Measurements from ENCODE around the gene NXF3. TPM values are rescaled to one million over a fixed set of nuclear protein-coding genes. Genes with fewer than 3 reads are reported as not detected.
A peak's percentile ranks its signal among the peaks of the same experiment; 100 is the strongest.
"Not testable (repeated sequence)": the region's sequence is repeated elsewhere in the genome, so short reads cannot be mapped to it uniquely, and the experiment has no call there.

Gene NXF3, protein sequence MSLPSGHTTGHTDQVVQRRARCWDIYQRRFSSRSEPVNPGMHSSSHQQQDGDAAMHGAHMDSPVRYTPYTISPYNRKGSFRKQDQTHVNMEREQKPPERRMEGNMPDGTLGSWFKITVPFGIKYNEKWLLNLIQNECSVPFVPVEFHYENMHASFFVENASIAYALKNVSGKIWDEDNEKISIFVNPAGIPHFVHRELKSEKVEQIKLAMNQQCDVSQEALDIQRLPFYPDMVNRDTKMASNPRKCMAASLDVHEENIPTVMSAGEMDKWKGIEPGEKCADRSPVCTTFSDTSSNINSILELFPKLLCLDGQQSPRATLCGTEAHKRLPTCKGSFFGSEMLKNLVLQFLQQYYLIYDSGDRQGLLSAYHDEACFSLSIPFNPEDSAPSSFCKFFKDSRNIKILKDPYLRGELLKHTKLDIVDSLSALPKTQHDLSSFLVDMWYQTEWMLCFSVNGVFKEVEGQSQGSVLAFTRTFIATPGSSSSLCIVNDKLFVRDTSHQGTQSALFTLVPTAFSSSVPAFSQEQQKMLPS
- 3.2 TPM for polyA plus RNA-seq (2012; ENCODE audit: insufficient read depth, insufficient read length)

DNA sequence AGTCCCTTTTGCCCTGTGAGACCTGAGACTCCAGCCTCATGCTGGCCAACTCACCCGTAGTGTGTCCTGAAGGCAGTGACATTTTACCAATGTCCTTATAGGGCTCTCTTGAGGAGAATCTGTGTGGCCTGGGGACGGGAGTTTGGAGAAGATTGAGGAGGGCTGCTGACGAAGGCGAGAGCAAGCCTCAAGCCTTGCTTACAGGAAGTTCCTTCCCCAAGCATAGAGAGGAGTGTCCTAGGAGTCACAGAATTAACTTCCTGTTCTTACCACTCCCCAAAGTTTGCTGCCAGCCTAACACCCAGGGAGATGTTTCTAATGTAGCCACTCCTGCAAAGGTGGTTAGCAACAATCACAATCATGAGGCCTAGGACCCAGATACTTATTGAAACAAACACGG is at the start of gene NXF3:
TSS of gene NXF3 (minus strand) at position 202 of the 400 bp plus-strand sequence. CDS start at position 82, 120 bp downstream.
- no peak for DNase-seq (ENCODE audit: low read depth, low spot score)
- no peak within 1 kb of the TSS for H3K4me3 ChIP-seq (ENCODE audit: low read length)

DNA sequence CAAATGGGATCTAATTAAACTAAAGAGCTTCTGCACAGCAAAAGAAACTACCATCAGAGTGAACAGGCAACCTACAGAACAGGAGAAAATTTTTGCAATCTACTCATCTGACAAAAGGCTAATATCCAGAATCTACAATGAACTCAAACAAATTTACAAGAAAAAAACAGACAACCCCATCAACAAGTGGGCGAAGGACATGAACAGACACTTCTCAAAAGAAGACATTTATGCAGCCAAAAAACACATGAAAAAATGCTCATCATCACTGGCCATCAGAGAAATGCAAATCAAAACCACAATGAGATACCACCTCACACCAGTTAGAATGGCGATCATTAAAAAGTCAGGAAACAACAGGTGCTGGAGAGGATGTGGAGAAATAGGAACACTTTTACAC is 43.6 kb upstream of the NXF3 start:
- H3K4me3 ChIP-seq (ENCODE audit: low read length); DNase-seq (ENCODE audit: low read depth, low spot score): not testable (repeated sequence)

DNA sequence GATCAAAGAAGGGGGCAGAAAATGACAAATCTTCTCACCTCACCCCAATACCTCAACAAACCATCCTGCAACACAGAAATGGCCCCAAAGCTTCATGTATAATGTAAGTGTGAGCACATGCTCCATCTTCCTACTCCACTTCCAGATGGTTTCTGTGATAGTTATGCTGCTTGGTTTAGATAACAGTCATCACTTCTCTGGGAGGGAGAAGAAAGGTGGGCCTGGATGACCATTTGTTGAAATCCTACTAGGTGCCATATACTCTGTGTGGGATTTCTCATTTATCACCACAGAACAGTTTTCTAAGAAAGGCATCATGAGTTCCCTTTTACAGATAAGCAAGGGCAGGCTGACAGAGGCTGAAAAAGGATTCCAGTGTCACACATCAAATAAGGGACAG is 31.3 kb upstream of the NXF3 start:
- H3K4me3 ChIP-seq (ENCODE audit: low read length): no peak overlapping the region
- no peak for DNase-seq (ENCODE audit: low read depth, low spot score)

DNA sequence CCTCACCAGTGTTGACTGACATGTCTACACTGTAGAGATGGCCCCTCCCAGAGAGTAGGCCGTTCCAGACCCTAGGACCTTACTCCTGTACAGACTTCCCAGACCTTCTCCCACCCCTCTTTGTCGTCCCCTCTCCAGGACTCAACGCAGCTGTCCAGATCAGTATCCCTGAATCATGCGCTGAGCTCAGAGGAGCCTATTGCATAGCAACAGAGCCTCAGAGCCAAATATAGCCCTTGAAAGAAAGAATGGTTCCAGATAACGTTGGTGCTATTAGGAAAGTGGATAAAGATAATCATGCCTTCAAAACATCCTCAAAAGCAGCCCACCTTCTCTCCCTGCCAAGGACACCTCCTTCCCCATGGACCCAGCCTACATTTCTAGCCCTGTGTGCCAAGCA is 27.8 kb upstream of the NXF3 start:
- DNase-seq (ENCODE audit: low read depth, low spot score): no peak
- H3K4me3 ChIP-seq (ENCODE audit: low read length): no peak overlapping the region

DNA sequence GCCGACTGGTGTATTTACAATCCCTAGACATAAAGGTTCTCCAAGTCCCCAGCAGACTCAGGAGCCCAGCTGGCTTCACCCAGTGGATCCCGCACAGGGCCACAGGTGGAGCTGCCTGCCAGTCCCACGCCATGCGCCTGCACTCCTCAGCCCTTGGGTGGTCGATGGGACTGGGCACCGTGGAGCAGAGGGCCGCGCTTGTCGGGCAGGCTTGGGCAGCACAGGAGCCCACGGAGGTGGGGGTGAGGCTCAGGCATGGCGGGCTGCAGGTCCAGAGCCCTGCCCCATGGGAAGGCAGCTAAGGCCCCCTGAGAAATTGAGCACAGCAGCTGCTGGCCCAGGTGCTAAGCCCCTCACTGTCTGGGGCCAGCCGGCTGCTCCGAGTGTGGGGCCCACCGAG is 24.0 kb upstream of the NXF3 start:
- not testable (repeated sequence) for DNase-seq (ENCODE audit: low read depth, low spot score); H3K4me3 ChIP-seq (ENCODE audit: low read length)

DNA sequence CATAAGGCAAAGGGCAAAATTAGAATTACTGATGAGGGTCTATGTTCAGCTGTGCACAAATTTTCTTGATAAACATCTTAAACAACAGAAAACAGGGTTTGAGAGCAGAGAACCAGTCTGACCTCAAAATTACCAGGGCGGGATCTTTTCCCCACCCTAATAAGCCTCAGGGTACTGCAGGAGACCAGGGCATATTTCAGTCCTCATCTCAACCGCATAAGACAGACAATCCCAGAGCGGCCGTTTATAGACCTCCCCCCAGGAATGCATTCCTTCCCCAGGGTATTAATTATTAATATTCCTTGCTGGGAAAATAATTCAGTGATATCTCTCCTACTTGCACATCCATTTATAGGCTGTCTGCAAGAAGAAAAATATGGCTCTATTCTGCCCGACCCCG is 16.6 kb upstream of the NXF3 start:
- H3K4me3 ChIP-seq (ENCODE audit: low read length): not testable (repeated sequence)

DNA sequence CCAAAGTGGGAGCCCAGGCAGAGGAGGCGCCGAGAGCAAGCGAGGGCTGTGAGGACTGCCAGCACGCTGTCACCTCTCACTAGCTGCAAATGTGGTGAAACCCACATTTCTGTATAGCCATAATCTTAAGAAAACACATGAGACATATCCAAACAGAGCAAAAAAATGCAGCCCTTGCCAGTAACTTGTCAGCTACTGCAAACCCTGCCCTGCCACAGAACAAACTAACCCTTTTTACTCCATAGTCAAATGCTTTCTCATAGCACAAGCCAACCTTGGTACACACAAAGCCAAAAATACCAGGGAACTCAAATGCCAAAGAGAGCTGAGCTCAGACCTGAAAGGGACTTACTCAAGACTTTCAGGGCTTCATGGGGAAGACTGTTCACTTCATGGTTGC is 14.9 kb upstream of the NXF3 start:
- H3K4me3 ChIP-seq (ENCODE audit: low read length): no peak overlapping the region
- no peak for DNase-seq (ENCODE audit: low read depth, low spot score)

More for the DNA sequence above, 16.6 kb upstream of the NXF3 start:
- DNase-seq (ENCODE audit: low read depth, low spot score): not testable (repeated sequence)

DNA sequence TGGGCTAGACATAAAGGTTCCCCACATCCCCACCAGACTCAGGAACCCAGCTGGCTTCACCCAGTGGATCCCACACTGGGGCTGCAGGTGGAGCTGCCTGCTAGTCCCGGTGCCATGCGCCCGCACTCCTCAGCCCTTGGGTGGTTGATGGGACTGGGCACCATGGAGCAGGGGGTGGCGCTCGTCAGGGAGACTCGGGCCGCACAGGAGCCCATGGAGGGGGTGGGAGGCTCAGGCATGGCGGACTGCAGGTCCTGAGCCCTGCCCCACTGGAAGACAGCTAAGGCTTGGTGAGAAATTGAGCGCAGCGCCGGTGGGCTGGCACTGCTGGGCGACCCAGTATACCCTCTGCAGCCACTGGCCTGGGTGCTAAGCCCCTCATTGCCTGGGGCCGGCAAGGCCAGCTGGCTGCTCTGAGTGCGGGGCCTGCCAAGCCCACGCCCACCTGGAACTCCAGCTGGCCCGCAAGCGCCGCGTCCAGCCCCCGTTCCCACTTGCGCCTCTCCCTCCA is 14.3 kb upstream of the NXF3 start:
- not testable (repeated sequence) for DNase-seq (ENCODE audit: low read depth, low spot score); H3K4me3 ChIP-seq (ENCODE audit: low read length)

DNA sequence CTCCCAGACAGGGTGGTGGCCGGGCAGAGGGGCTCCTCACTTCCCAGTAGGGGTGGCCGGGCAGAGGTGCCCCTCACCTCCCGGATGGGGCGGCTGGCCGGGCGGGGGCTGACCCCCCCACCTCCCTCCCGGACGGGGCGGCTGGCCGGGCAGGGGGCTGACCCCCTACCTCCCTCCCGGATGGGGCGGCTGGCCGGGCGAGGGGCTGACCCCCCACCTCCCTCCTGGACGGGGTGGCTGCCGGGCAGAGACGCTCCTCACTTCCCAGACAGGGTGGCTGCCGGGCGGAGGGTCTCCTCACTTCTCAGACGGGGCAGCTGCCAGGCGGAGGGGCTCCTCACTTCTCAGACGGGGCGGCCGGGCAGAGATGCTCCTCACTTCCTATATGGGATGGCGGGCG is 11.4 kb upstream of the NXF3 start:
- DNase-seq (ENCODE audit: low read depth, low spot score); H3K4me3 ChIP-seq (ENCODE audit: low read length): not testable (repeated sequence)

DNA sequence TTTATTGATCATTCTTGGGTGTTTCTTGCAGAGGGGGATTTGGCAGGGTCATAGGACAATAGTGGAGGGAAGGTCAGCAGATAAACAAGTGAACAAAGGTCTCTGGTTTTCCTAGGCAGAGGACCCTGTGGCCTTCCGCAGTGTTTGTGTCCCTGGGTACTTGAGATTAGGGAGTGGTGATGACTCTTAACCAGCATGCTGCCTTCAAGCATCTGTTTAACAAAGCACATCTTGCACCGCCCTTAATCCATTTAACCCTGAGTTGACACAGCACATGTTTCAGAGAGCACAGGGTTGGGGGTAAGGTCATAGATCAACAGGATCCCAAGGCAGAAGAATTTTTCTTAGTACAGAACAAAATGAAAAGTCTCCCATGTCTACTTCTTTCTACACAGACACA is 10.9 kb upstream of the NXF3 start:
- H3K4me3 ChIP-seq (ENCODE audit: low read length); DNase-seq (ENCODE audit: low read depth, low spot score): not testable (repeated sequence)

DNA sequence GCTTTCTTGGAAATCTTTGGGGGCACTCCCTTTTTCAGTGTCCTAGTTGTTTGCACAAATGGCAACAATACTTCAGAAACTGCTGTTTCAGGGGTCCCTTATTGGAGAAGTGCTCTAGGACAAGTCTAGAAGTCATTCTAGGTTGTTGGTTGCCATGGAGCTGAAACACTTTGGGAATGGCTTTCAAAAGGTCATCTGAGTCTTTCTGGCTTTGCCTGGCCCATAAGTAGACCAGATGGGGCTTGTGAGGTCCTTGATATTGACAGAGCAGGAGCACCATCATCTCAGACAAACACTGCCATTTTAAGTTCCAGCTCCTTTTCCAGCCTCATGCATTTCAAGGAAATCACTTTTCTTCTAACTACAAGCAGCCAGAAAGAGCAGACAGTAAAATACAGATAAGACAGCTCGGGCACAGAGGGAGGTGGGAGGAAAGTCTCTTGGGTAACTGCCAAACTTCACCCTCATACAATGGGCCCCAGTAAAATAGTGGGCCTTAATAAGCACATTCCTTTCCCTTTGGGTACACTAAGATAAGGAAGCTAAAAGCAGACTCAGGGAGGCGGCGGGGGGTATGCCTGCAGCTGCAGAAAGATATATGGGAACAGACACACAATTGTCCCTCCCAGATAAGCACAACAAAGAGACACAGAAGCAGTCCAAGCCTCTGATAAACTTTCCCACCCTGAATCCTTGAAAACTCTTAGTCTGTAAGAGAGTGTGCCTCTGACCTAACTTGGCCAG is 8.5 kb upstream of the NXF3 start:
- DNase-seq (ENCODE audit: low read depth, low spot score): no peak
- no peak overlapping the region for H3K4me3 ChIP-seq (ENCODE audit: low read length)

DNA sequence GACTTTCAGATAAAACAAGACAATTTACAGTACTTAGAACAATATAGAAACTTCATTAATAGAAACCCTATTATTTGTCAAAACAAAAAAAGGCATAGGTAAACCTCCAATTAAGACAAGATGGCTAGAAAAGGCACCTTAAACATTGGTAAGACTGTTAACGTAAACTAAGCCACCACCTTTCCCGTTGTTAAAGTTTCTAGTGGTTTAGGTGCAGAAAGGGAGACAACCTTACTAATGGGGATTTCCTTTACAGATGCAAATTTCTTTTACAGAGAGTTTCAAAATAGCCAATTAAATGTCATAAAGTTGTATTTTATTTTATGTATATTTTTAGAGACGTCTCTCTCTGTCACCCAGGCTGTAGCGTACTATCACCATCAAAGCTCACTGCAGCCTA is 7.5 kb upstream of the NXF3 start:
- H3K4me3 ChIP-seq (ENCODE audit: low read length): no peak overlapping the region
- DNase-seq (ENCODE audit: low read depth, low spot score): no peak

DNA sequence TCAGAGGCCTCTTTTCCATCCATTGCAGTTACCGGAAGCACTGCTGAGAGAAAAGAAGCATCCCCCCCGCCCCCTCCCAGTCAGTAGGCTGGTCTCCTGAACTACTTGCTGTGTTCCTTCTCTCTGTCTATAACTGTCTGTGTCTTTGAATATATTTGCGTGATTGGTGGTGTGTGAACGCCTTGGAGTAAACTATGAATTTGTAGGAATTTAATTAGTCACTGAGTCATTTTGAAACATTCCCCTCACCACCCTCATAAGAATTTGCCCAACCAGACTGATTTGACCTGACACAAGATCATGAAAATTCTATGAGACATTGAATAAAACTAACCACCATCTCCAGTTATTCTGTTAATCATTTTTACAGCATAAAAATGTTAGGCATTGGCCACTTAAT is 6.7 kb upstream of the NXF3 start:
- no peak overlapping the region for H3K4me3 ChIP-seq (ENCODE audit: low read length)
- no peak for DNase-seq (ENCODE audit: low read depth, low spot score)

DNA sequence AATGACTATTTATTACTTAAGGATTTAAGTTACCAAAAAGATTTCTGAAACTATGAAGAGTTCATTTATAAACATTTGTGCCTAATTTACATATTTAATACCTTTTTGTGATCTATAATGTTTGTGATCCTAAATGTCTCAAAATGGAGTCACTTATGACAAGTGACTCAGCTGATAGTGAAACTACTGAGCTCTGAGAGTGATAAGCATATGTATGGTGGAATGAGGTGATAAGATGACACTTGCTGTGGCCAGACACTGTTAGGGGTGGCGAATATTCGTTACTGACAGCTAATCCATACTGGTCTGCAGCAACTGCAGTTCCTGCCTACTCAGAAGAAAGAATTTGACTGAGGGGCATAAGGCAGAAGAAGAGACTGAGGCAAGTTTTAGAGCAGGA is 5.5 kb upstream of the NXF3 start:
- no peak for DNase-seq (ENCODE audit: low read depth, low spot score)
- no peak overlapping the region for H3K4me3 ChIP-seq (ENCODE audit: low read length)

DNA sequence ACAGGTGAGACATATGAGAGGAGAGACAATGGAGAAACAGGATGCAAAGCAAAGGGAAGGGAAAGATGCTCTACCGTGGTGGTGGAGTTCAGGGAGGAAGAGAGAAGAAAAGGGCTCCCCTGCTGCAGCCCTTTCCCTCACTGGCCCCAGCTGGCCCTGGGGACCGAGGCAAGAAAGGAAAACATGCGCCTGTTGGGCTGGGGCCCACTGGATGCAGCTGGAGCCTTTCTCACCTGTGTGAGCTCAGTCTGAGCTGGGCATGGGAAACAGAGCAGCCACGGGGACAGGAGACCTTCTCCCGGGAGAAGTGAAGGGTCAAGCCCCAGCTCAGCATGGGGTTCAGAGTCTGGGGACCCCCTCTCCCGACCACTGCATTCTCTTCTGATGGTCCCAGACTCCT is 11.9 kb downstream of the NXF3 start:
- no peak overlapping the region for H3K4me3 ChIP-seq (ENCODE audit: low read length)
- no peak for DNase-seq (ENCODE audit: low read depth, low spot score)

DNA sequence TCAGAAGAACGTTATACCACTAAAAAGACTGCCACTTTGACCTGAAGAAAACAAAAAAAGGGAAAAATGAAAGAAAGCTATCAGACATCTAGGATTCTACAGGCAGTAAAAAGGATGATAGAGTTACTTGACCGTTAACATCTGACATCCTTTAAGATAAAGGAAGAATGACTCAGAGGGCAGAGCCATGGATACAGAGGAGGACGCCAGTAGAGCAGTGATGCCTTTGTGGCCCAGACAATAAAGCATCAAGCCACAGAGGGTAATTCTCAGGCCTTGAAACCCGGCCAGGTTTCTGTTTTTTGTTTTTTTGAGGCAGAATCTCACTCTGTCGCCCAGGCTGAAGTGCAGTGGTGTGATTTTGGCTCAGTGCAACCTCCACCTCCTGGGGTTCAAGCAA is 19.5 kb downstream of the NXF3 start:
- no peak overlapping the region for H3K4me3 ChIP-seq (ENCODE audit: low read length)
- DNase-seq (ENCODE audit: low read depth, low spot score): no peak

DNA sequence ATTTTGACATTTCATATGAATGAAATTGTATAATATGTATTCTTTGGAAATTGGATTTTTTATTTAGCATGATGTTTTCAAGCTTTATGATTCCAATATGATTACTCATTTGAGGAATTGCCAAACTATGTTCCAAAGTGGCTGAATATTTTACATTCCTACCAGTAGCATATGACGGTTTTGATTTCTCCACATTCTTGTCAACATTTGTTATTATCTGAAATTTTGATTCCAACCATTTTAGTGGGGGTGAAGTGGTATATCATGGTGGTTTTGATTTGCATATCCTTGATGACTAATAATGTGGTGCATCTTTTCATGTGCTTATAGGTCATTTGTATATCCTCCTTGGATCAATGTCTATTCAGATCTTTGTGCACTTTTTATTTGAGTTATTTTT is 26.3 kb downstream of the NXF3 start:
- DNase-seq (ENCODE audit: low read depth, low spot score): no peak
- no peak overlapping the region for H3K4me3 ChIP-seq (ENCODE audit: low read length)

DNA sequence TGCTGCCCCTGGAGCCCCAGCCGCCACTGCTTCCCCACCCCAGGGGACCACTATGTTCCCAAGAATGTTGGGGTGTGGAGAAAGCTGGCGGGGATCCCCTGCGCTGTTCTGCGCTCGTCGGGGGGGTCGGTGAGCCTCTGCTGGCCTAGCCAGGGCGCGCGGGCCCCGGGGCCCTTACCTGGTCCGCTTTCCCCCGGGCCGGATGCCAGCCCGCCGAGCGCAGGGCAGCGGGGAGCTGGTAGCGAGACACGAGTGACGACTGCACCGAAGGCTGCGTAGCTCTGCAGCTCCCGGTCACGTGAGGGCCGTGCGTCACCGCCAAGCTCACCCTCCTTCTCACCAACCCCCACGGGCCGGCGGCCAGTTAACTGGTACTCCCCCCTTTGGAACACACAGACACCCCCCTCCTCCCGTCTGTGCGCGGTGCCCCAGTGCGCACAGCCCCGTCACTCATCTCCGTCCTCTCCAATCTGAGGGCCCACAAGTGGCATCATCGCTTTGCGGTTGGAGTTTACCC is 29.0 kb downstream of the NXF3 start, which contains the start of gene BEX1:
TSS of gene BEX1 (minus strand) at position 254 of the 517 bp plus-strand sequence. CDS start 897 bp downstream, outside the sequence.
- peak; percentile 64 for DNase-seq (ENCODE audit: low read depth, low spot score)
- H3K4me3 ChIP-seq (ENCODE audit: low read length): peak within 1 kb of the TSS; percentile 62

DNA sequence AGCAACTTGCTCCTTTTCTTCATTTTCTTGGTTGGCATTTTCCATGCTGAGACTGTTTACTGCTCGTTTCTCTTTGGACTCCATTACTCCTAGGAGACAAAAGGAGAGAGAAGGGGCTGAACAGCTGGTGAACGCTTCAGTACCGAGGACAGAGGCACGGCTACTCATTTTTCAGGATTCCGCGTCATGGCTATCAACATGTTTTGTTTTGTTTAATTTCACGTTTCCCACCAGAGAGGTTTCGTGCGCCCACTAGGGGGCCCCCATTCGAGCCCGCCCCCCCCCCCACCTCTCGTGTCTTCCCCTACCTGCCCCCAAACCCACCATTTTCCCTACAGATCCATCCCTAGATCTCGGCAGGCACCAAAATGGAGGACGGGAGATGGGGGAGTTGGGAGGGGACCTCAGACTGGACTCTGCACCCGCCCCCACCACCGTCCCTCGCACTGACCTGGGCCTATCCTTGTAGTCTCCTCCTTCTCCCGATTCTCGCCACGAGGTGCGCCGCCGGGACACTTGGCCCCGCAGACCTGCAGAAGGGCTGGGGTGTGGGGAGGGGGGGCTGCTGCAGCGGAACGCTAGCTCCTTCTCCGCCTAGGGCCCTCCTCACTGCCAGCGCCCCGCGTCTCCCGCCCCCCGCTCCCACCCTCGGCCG is 29.6 kb downstream of the NXF3 start:
- DNase-seq (ENCODE audit: low read depth, low spot score): peak; percentile 35
- H3K4me3 ChIP-seq (ENCODE audit: low read length): peak overlapping the region; percentile 62
